Stimulated activated CD8-positive, alpha-beta memory T cell treated with anti-CD3 and anti-CD28 coated beads, Interleukin-2, amount 100 ng/mL, for 1 hour (primary cell): ENCODE data around the gene COPB2.
"Not testable (repeated sequence)": the region's sequence is repeated elsewhere in the genome, so short reads cannot be mapped to it uniquely, and the experiment has no call there.

Experiments used
- DNase-seq, 2 donors: peaks; one replicate each; pipeline ENCODE4 v3.0.0-alpha.2; 2020; ENCODE audit warnings: low read depth in 2 of 2

The COPB2 gene

DNA sequence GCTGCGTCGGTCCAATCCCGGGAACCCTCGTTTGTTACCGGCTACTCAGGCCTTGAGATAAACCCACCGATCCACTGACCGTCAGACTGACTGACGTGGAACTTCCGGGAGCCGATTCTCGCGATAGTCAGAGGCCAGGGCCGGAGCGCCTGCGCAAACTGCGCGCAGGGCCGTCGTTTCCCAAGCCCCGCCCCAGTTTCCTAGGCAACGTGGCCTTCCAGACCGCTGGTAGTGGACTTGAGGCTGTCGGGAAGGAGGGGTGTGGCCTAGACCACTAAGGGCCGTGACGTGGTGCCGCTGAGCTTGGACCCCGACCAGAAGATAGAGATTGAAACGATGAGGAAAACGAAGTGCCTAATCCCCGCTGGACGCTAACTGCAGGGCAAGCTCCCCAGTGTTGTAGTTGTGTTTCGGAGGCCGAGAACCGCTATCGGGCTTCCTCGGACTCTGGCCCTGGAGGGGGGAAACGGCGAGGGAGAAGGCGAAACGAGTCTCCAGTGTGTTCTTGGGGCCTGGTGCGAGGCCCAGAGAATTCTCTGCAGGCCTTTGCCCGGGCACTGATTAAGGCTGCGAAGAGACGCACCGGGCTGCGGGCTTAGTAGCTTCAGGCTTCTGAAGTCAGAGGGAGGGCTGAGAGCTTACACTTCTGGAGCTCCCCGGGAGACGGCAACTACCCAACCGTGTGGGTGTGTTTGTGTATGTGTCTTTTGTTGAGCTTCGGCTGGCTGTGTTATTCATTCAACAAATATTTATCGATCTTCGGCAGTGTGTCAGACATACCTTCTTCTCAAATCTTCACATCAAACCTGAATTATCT is at the start of gene COPB2:
TSS of gene COPB2 (minus strand) at position 96 of the 817 bp plus-strand sequence. CDS start 97 bp downstream, outside the sequence.
- peak; percentile 93 to 95 for DNase-seq

DNA sequence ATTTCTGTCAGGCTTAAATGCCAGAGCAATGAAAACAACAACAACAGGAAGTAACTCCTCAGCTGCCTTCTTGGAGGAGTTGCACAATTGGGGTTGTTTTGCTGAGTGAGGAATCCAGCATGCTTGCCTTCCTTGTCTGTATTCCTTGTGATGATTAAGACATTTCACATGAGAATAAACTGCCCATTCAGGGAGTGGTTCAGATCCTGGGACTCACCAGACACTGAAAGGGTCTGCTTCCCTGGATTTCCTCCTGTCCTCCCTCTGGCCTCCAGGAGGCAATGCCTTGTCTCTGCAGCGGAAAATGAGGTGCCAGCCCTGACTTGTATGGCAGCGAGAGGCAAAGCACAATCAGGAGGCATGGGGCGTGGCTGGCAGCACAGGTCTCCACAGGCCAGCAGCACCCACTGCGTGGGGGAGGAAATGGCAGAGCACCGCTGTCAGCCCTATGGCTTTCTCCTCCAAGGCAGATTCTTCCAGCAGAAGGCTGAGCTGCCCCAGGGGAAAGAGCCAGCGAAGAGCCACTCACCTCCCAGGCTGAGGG is 45.4 kb upstream of the COPB2 start:
- DNase-seq = no peak

GRCh38 chr3:139434228-139434627 is 44.8 kb upstream of the COPB2 start:
- no peak for DNase-seq

DNA sequence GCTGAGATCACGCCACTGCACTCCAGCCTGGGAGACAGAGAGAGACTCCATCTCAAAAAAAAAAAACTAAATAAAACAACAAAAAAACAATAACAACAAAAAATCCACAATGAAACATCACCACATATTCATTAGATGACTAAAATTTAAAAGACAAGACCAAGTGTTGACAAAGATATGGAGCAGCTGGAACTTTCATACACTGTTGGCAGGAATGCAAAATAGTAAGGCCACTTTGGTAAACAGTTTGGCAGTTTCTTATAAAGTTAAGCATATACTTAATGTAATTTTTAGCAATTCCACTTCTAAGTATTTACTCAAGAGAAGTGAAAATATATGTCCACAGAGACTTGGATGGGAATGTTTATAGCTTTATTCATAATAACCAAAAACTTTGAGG is 43.6 kb upstream of the COPB2 start:
- no peak for DNase-seq

- DNase-seq = no peak
These were observed 41.0 kb upstream of the COPB2 start for GRCh38 chr3:139430493-139430892.

DNA sequence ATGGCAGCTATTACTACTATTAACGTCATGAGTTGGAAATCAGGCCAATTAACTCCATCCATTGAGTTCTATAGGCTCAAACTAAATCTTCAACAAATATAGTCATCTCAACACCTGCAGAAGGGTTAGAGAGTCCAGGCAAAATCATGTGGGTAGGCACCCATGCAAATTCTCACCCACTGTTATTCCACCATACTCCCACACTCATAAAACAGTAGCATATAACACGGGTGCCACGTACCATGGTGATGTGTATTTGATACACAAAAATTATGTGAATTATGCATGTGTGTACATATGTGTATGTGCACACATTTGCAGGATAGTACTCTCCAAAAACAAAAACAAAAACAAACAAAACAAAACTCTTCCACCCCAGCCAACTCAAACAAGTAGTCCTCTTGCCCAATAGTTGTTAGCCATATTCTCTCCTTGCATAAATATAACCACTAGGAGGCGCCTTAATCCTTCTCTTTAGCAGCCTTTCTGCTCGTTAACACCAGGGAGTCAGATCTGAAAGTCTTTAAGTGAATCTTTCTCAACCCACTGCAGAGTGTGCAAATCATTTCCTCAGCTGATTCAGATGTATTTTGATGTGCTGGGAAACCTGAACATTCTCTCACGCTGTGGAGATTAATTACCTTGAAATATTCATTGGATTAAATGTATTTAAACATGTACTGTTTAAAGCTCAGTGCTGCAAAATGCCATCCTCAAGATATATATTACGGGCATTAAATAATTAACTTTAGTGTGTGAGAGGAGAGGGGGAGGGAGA is 38.0 kb upstream of the COPB2 start:
- DNase-seq = no peak

DNA sequence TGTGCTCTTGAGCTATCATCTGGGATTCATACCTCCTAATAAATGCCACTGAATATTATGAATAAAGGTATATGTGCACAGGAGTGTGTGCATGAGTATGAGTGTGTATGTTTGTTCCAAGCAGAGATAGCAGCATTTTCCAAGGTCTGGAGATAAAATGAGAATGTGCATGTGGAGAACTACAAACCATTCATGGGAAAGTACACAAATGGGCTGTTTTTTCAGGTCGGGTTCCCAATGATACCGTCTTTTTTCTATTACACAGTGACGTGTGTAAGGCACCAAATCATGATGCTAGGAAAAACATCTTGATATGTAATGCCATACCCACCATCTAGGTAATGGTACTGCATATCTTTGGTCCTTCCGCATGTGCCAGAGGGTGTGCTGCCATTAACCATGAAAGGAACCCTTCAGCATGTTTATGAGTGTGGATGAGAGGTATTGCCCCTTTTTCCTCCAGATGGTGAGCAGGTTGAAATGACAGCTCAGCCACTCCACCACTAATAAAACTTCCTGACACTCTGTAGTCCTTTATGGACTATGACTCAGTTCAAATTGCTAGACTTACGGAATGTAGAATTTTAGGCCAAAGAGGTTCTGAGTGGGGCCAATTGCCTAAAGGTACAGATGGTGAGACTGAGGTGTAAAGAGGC is 36.4 kb upstream of the COPB2 start:
- no peak for DNase-seq

GRCh38 chr3:139423232-139423631 is 33.8 kb upstream of the COPB2 start:
- DNase-seq = no peak

DNA sequence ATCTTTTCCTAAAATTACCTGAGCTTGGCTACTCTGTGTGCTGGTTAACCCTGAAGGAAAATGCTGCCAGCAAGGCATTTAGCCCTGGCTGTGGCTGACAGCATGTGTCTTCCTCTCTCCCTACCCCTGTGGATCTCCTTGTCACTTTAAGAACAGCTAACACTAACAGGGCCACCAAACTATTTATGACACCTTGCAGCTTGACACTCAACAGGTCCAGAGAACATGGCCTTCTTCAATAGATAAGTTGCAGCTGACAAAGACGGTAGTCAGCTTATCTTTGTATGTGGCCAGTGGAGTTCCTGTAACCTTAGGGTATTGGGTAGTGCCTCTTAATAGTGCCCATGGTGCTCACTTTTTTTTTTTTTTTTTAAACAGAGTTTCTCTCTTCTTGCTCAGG is 32.0 kb upstream of the COPB2 start:
- DNase-seq = no peak

DNA sequence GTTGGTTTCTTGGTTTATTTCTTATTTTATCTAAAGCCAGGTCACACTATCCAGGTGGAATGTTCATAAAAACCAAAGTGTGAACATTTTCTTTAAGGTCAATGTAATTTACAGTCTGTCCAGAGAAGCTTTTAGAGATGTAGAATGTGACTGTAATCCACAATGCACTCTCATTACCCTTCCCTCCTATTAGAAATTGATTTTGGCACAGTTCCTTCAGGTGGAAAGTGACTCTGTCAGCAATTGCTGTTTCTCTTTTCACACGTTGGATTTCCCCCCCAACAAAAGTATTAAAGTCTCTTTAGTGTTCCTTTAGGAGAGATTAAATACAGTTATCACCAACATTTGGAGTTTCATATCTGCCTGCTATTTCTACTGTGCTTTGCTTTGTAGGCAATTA is 31.6 kb upstream of the COPB2 start:
- no peak for DNase-seq

DNA sequence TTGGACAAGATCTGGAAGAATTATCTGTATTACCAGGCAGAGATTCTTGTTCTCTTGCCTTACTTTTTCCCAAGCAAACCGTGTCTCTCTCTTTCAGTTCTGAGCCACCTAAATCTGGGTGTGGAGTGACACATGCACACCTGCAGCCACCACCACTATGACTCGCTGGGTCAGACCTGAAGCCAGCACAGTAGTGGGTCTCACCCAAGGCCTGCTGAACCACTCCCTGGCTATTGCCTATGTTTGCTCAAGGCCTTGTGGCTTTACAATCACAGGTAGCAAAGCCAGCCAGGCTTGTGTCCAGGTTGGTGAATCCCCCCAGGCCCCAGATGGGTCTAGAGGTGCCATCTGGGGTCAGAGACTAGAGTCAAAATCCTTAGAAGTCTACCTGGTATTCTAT is 28.7 kb upstream of the COPB2 start:
- no peak for DNase-seq

GRCh38 chr3:139416275-139416674 is 26.8 kb upstream of the COPB2 start:
- DNase-seq = no peak

GRCh38 chr3:139414608-139415224 is 25.3 kb upstream of the COPB2 start:
- DNase-seq = no peak

GRCh38 chr3:139412891-139413290 is 23.4 kb upstream of the COPB2 start:
- not testable (repeated sequence) for DNase-seq

GRCh38 chr3:139401155-139401554 is 11.7 kb upstream of the COPB2 start:
- DNase-seq = not testable (repeated sequence)

DNA sequence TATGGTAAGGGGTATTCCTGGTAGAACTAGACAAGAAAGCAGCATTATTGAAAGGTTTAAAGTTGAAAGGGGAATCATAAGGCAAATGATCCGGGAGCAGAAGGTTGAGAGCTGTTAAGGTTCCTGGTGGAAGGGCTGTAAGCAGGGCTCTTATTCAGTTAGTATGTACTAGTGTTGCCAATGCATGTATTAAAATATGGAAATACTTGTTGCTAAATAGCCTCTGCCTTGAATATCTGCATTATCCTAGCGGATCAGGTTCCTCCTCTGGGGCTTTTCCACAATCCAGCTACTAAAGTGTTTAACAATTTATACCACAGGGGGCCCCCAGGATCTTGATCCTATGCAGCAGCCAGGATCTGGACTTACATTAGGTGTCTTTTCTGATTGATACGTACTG is 7.3 kb upstream of the COPB2 start:
- no peak for DNase-seq

GRCh38 chr3:139394116-139394515 is 4.7 kb upstream of the COPB2 start:
- no peak for DNase-seq

DNA sequence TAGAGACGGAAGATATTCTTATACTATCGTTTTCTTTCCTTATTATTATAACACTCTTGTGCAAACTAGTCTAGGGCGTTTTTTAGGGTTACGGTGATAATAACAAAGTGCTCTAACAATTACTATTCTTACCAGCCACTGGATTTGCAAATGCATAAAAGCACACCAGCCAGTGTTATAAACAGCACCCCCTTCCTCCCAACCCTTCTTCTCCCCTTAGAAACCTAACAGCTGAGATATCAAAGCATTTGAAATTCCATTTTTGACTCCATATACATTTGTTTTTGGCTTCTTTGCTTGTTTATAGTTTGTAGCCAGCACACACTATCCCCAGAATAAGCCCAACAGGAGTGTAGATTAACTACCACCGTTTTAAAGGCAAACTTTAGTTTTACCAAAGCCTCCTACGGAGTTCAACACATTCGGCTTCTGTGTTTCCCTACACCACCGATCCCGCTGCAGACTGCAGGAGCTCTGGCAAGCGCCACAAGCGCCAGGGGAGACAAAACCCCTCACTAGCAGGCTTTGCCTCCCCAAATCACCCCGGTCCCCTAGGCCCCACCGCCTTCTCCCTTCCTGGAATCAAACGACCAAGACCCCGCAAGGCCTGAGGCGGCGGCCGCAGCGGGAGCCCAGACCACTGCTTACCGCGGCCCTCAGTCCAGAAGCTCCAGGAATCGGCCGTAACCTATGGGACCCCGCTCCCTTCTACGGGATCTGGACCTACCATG is 461 bp downstream of the COPB2 start:
- no peak for DNase-seq

GRCh38 chr3:139388077-139388476 is 1.4 kb downstream of the COPB2 start:
- no peak for DNase-seq

DNA sequence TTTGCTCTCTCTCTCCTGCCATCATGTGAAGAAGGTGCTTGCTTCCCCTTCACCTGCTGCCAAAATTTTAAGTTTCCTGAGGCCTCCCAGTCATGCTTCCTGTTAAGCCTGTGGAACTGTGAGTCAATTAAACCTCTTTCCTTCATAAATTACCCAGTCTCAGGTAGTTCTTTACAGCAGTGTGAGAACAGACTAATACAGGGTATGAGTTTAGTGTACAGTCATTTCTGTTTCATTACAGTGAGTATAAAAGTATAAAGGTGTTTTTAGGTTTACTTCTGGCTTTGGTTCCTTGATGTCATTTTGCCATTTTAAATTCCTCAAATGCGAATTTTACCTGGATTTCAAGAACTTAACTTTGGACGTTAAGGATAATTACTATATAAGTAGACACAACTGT is 7.2 kb downstream of the COPB2 start:
- DNase-seq = not testable (repeated sequence)

- no peak for DNase-seq
These were observed 8.9 kb downstream of the COPB2 start for GRCh38 chr3:139380575-139380974.
